ENCODE measurements around the gene ZNF438.

The ZNF438 gene

GRCh38 chr10:30825022-30825421, 206.6 kb downstream of the ZNF438 start:
- TF ChIP-seq FOXM1 (IDR thresholded peaks at IDR 0.05; ENCODE audit: borderline replicate concordance, low read depth) (no peak), USF1 (IDR thresholded peaks at IDR 0.05) (no peak)

- TF ChIP-seq MAX (IDR thresholded peaks at IDR 0.05) (no peak), ZBTB7A (IDR thresholded peaks at IDR 0.05; ENCODE audit: low read depth) (no peak), EP300 (IDR thresholded peaks at IDR 0.05; ENCODE audit: borderline replicate concordance) (no peak), TEAD4 (IDR thresholded peaks at IDR 0.05) (no peak)
These were observed 208.0 kb downstream of the ZNF438 start for GRCh38 chr10:30823651-30824050.

GRCh38 chr10:30822693-30823465, 208.8 kb downstream of the ZNF438 start:
- TF ChIP-seq TAF1 (IDR thresholded peaks at IDR 0.05; ENCODE audit: low read depth) (no peak), EP300 (IDR thresholded peaks at IDR 0.05; ENCODE audit: borderline replicate concordance) (no peak), YY1 (IDR thresholded peaks at IDR 0.05; ENCODE audit: low read depth) (no peak), FOXM1 (IDR thresholded peaks at IDR 0.05; ENCODE audit: borderline replicate concordance, low read depth) (no peak), ZBTB7A (IDR thresholded peaks at IDR 0.05; ENCODE audit: low read depth) (no peak), NFIC (IDR thresholded peaks at IDR 0.05) (no peak)

GRCh38 chr10:30821994-30822692, 209.5 kb downstream of the ZNF438 start:
- no peak for TF ChIP-seq EP300 (IDR thresholded peaks at IDR 0.05; ENCODE audit: borderline replicate concordance)
- TF ChIP-seq USF1 (IDR thresholded peaks at IDR 0.05) = no peak
- TF ChIP-seq REST (IDR thresholded peaks at IDR 0.05; ENCODE audit: low read depth) = no peak
- no peak for TF ChIP-seq FOXM1 (IDR thresholded peaks at IDR 0.05; ENCODE audit: borderline replicate concordance, low read depth)

- TF ChIP-seq TCF12 (IDR thresholded peaks at IDR 0.05; ENCODE audit: low read depth) = no peak
- TF ChIP-seq MAX (IDR thresholded peaks at IDR 0.05) = no peak
- TF ChIP-seq YY1 (IDR thresholded peaks at IDR 0.05; ENCODE audit: low read depth) = no peak
- TF ChIP-seq TAF1 (IDR thresholded peaks at IDR 0.05; ENCODE audit: low read depth) = no peak
These were observed 210.2 kb downstream of the ZNF438 start for GRCh38 chr10:30821261-30821993.

- TF ChIP-seq REST (IDR thresholded peaks at IDR 0.05; ENCODE audit: low read depth) (no peak), RAD21 (IDR thresholded peaks at IDR 0.05; ENCODE audit: low read depth) (no peak), EP300 (IDR thresholded peaks at IDR 0.05; ENCODE audit: borderline replicate concordance) (no peak), YY1 (IDR thresholded peaks at IDR 0.05; ENCODE audit: low read depth) (no peak), FOXM1 (IDR thresholded peaks at IDR 0.05; ENCODE audit: borderline replicate concordance, low read depth) (no peak)
These were observed 211.2 kb downstream of the ZNF438 start for GRCh38 chr10:30820261-30820991.

All from Ishikawa (cell line).